SW480 (cell line): ENCODE data around the gene ABLIM2.

Experiments used
- DNase-seq: peaks from one replicate; pipeline ENCODE4 v3.0.0-alpha.2; 2016; ENCODE audit warnings: low spot score

ABLIM2 gene

GRCh38 chr4:7978907-7979651 lies 179.5 kb downstream of the ABLIM2 start:
- DNase-seq, result peak; percentile 57

GRCh38 chr4:7978489-7978888 lies 180.1 kb downstream of the ABLIM2 start:
- DNase-seq, result peak; percentile 78

- no peak for DNase-seq
These were observed 182.0 kb downstream of the ABLIM2 start for GRCh38 chr4:7976634-7977033.

GRCh38 chr4:7976025-7976424 lies 182.6 kb downstream of the ABLIM2 start:
- DNase-seq, result no peak

GRCh38 chr4:7974425-7974824 lies 184.2 kb downstream of the ABLIM2 start:
- no peak for DNase-seq

GRCh38 chr4:7973545-7973981 lies 185.1 kb downstream of the ABLIM2 start:
- no peak for DNase-seq

GRCh38 chr4:7971881-7972500 lies 186.6 kb downstream of the ABLIM2 start:
- no peak for DNase-seq

- DNase-seq, result no peak
These were observed 187.4 kb downstream of the ABLIM2 start for GRCh38 chr4:7971159-7971631.

GRCh38 chr4:7970361-7970946 lies 188.2 kb downstream of the ABLIM2 start:
- no peak for DNase-seq

GRCh38 chr4:7968262-7968896 lies 190.2 kb downstream of the ABLIM2 start:
- DNase-seq, result no peak

- no peak for DNase-seq
These were observed 190.9 kb downstream of the ABLIM2 start for GRCh38 chr4:7967501-7968261.

- no peak for DNase-seq
These were observed 191.6 kb downstream of the ABLIM2 start for GRCh38 chr4:7967063-7967440.

GRCh38 chr4:7966281-7967062 lies 192.1 kb downstream of the ABLIM2 start:
- DNase-seq, result no peak

- DNase-seq, result no peak
These were observed 193.5 kb downstream of the ABLIM2 start for GRCh38 chr4:7964890-7965662.

- DNase-seq, result no peak
These were observed 194.2 kb downstream of the ABLIM2 start for GRCh38 chr4:7964459-7964858.

GRCh38 chr4:7963691-7964090 lies 194.9 kb downstream of the ABLIM2 start:
- DNase-seq, result no peak

GRCh38 chr4:7962609-7963508 lies 195.8 kb downstream of the ABLIM2 start:
- DNase-seq, result no peak

- no peak for DNase-seq
These were observed 197.6 kb downstream of the ABLIM2 start for GRCh38 chr4:7960790-7961655.
